A549 (cell line): ENCODE results near the gene CHCHD6. TPM values are rescaled to one million over a fixed set of nuclear protein-coding genes. Genes with fewer than 3 reads are reported as not detected.

Experiments
- ATAC-seq, 2 experiments: fragments of 200-7000 bp in 1 of 2; fragments of >200 bp in 1 of 2; cut with Nextera tagmentation in 1 of 2; cut with Tn5 transposase in 1 of 2; 3 replicates each; pipeline versions ENCODE4 v1.8.0 to v1.9.1; 2018 to 2020; ENCODE audit warnings: mild to moderate bottlenecking in 1 of 2, moderate library complexity in 1 of 2
- CTCF ChIA-PET: fragments of 300-600 bp; sonication (Branson Sonifier 250); formaldehyde crosslinking; extraction: SDS; loops from one replicate; lab custom pipeline; 2021; ENCODE audit warnings: antibody characterized with exemption, inconsistent platforms; lab: Yijun Ruan, JAX
- POLR2A ChIA-PET: fragments of 350-600 bp; formaldehyde crosslinking; extraction: SDS; loops from one replicate; lab custom pipeline; 2021; ENCODE audit warnings: antibody characterized with exemption, inconsistent platforms; lab: Yijun Ruan, JAX
- DNase-seq, 2 experiments: peaks; one replicate each; pipeline versions ENCODE4 v3.0.0 to v3.0.0-alpha.2; 2011 to 2016; ENCODE audit warnings: low read depth in 1 of 2, low spot score in 1 of 2
- FAIRE-seq: peaks from 2 replicates; lab custom pipeline; 2011; peaks lifted over from hg19 to GRCh38; lab: Jason Lieb, UNC
- H3K27ac ChIP-seq, 2 experiments: fragments of >200 bp; sonication (Bioruptor Twin); formaldehyde crosslinking; 3 replicates each; pipeline ENCODE4 v1.5.1; 2016 to 2017
- H3K4me1 ChIP-seq: fragments of >200 bp; sonication (Bioruptor Twin); formaldehyde crosslinking; 3 replicates; pipeline ENCODE4 v1.6.1; 2016
- H3K4me2 ChIP-seq: fragments of >200 bp; sonication (Bioruptor Twin); formaldehyde crosslinking; 3 replicates; pipeline ENCODE4 v1.6.1; 2016
- H3K4me3 ChIP-seq: fragments of >200 bp; sonication (Bioruptor Twin); formaldehyde crosslinking; 3 replicates; pipeline ENCODE4 v1.5.1; 2016
- H3K9me3 ChIP-seq: fragments of >200 bp; sonication (Bioruptor Twin); formaldehyde crosslinking; 3 replicates; pipeline ENCODE4 v1.6.1; 2016
- ATOH8 ChIP-seq: fragments of 250-450 bp; sonication (Bioruptor Pico); IDR thresholded peaks from 2 replicates; pipeline ENCODE4 v1.5.0; 2020; ENCODE audit warnings: low read depth, mild to moderate bottlenecking, moderate library complexity
- CBX8 ChIP-seq: fragments of 200-600 bp; sonication (generic); IDR thresholded peaks from 2 replicates; pipeline ENCODE4 v1.6.1; 2016
- CHD2 ChIP-seq: fragments of 150-350 bp; IDR thresholded peaks from 2 replicates; pipeline ENCODE4 v1.6.1; 2014; ENCODE audit warnings: low read length; ENCODE audit not compliant: partially characterized antibody
- E2F6 ChIP-seq: IDR thresholded peaks from 2 replicates; pipeline ENCODE4 v1.6.1; 2012; ENCODE audit warnings: low read depth, borderline replicate concordance
- EP300 ChIP-seq, 2 experiments: fragments of >200 bp; sonication (Bioruptor Twin); formaldehyde crosslinking; IDR thresholded peaks; 2 replicates in 1 of 2; 3 replicates in 1 of 2; pipeline ENCODE4 v1.6.1; 2016 to 2017
- FOSB ChIP-seq: fragments of 250-450 bp; sonication (Bioruptor Pico); IDR thresholded peaks from 2 replicates; pipeline ENCODE4 v1.5.0; 2020; ENCODE audit warnings: mild to moderate bottlenecking, moderate library complexity
- FOXS1 ChIP-seq: fragments of 250-450 bp; sonication (Bioruptor Pico); IDR thresholded peaks from 2 replicates; pipeline ENCODE4 v1.5.0; 2020; ENCODE audit warnings: mild to moderate bottlenecking, moderate library complexity
- HOXA7 ChIP-seq: fragments of 250-450 bp; sonication (Bioruptor Pico); IDR thresholded peaks from 2 replicates; pipeline ENCODE4 v1.5.0; 2020; ENCODE audit warnings: mild to moderate bottlenecking, moderate library complexity
- HOXB13 ChIP-seq: fragments of 250-450 bp; sonication (Bioruptor Pico); IDR thresholded peaks from 2 replicates; pipeline ENCODE4 v1.5.0; 2020; ENCODE audit warnings: low read depth, mild to moderate bottlenecking, moderate library complexity
- JUN ChIP-seq, 2 experiments: fragments of >200 bp; sonication (Bioruptor Twin); formaldehyde crosslinking; IDR thresholded peaks; 2 replicates in 1 of 2; 3 replicates in 1 of 2; pipeline ENCODE4 v1.6.1; 2016 to 2017
- MAFK ChIP-seq: fragments of 450-650 bp; IDR thresholded peaks from 2 replicates; pipeline ENCODE4 v1.6.1; 2014; ENCODE audit not compliant: partially characterized antibody
- MYC ChIP-seq: IDR thresholded peaks from 2 replicates; pipeline ENCODE4 v1.6.1; 2012; ENCODE audit warnings: mild to moderate bottlenecking, inconsistent platforms, low read length, improper control_type of control experiment, borderline replicate concordance
- NPAS2 ChIP-seq: fragments of 250-450 bp; sonication (Bioruptor Pico); IDR thresholded peaks from 2 replicates; pipeline ENCODE4 v1.8.0; 2022; ENCODE audit warnings: mild to moderate bottlenecking, moderate library complexity, borderline replicate concordance
- PHF8 ChIP-seq: fragments of 200-600 bp; sonication (generic); IDR thresholded peaks from 2 replicates; pipeline ENCODE4 v1.6.1; 2016; ENCODE audit warnings: low read depth, mild to moderate bottlenecking, antibody characterized with exemption, moderate library complexity, borderline replicate concordance
- RARB ChIP-seq: fragments of 250-450 bp; sonication (Bioruptor Pico); IDR thresholded peaks from 2 replicates; pipeline ENCODE4 v1.8.0; 2021; ENCODE audit warnings: mild to moderate bottlenecking, moderate library complexity
- RCOR1 ChIP-seq: fragments of 150-350 bp; IDR thresholded peaks from 2 replicates; pipeline ENCODE4 v1.6.1; 2014; ENCODE audit warnings: antibody characterized with exemption, low read length, low read depth
- SMC3 ChIP-seq: fragments of >200 bp; sonication (Bioruptor Twin); formaldehyde crosslinking; IDR thresholded peaks from 3 replicates; pipeline ENCODE4 v1.6.1; 2018; ENCODE audit warnings: inconsistent platforms
- ZC3H11A ChIP-seq: fragments of 450-650 bp; IDR thresholded peaks from 2 replicates; pipeline ENCODE4 v1.6.1; 2014; ENCODE audit warnings: antibody characterized with exemption, mild to moderate bottlenecking
- ZNF302 ChIP-seq: fragments of 250-450 bp; sonication (Bioruptor Pico); IDR thresholded peaks from 2 replicates; pipeline ENCODE4 v1.9.0; 2021; ENCODE audit warnings: inconsistent platforms, mild to moderate bottlenecking, moderate library complexity
- ZSCAN20 ChIP-seq: fragments of 250-450 bp; sonication (Bioruptor Pico); IDR thresholded peaks from 2 replicates; pipeline ENCODE4 v1.8.0; 2022; ENCODE audit warnings: mild to moderate bottlenecking, moderate library complexity
- WGBS: methylation state at CpG from one replicate; pipeline ENCODE4 v1.1.6; 2017; ENCODE audit errors: missing lambda C conversion rate; 5-methylcytosine and 5-hydroxymethylcytosine counted together
- polyA plus RNA-seq, 4 experiments: library from polyadenylated mRNA; depleted of rRNA in 3 of 4; stranded (reverse); fragments of >200 nt; fragmentation: RNase III in 1 of 4; extraction: RNeasy Plus Mini Kit Qiagen cat#74134 plus additional on column Dnase treatment in 1 of 4; gene quantifications; 2 replicates in 3 of 4; 3 replicates in 1 of 4; pipeline ENCODE4 v1.2.3, GENCODE V29; 2011 to 2017

Gene CHCHD6
- polyA plus RNA-seq, 2 of the 4 experiments (the other 2 are of a cell fraction), result 15.0 to 18.1 TPM

DNA sequence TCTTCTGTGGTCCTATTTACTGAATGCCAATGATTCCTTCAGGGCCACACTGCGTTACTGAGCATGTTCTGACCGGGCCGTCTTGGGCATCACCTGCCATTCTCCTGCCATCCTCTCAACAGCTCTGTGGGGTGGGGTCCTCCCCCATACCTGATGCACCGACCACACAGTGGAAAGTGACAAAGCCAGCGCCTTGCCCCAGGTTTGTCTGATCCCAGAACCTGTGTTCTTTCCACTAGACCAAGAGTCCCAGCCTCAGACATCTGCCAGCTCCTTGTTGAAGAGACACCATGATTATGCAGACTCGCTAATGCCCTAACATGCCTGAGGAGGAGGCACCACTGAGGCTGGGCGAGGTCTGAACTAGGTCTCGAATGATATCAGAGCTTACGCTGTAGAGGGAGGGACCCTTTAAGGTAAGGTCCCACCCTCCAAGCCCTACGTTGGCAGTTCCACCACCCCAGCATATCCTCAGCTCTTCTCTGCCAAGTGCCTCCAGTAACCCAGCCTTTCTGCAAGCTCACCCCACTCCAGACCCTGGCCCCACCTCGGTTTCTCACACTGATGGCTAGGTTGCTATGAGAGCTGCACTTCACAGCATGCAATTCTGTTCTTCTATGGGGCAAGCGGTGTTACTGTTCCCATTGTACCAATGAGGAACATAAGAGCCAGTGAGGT, 249.1 kb downstream of the CHCHD6 start:
- DNase-seq (no peak), ATAC-seq (no peak), FAIRE-seq (no peak)
- H3K27ac ChIP-seq, result no peak overlapping the region
- no peak for TF ChIP-seq ZC3H11A
- TF ChIP-seq RCOR1, result no peak
- no peak for TF ChIP-seq CBX8
- no peak for TF ChIP-seq MAFK
- ChIA-PET POLR2A (no interaction called here), CTCF (interaction anchor here (0.6 to 2.6 kb wide), 4 partner anchors 24 to 642 kb away, joined by 3 to 10 read pairs (median 4); no protein-coding TSS in a partner anchor)
- 91% methylated on average over 10 of the region's 12 CpGs for WGBS
- no peaks in the 10 kb centered on the region for H3K9me3 ChIP-seq
- no peak overlapping the region for H3K4me3 ChIP-seq
- no peaks in the 10 kb centered on the region for H3K4me1 ChIP-seq
- H3K4me2 ChIP-seq, result no peak overlapping the region

GRCh38 chr3:126954141-126954842, 250.3 kb downstream of the CHCHD6 start:
- FAIRE-seq (no peak), DNase-seq (no peak), ATAC-seq (no peak)
- Histone ChIP-seq H3K27ac (no peak overlapping the region), H3K9me3 (no peaks in the 10 kb centered on the region), H3K4me3 (no peak overlapping the region), H3K4me1 (no peaks in the 10 kb centered on the region), H3K4me2 (no peak overlapping the region)
- TF ChIP-seq ZSCAN20 (CRISPR knock-in tag) (no peak), RCOR1 (no peak)
- CTCF ChIA-PET, result interaction anchor here (0.6 to 2.6 kb wide), 4 partner anchors 11 to 202 kb away, joined by 3 to 10 read pairs (median 3); no protein-coding TSS in a partner anchor
- POLR2A ChIA-PET, result no interaction called here
- WGBS, result 97% methylated on average over 7 of the region's 10 CpGs

DNA sequence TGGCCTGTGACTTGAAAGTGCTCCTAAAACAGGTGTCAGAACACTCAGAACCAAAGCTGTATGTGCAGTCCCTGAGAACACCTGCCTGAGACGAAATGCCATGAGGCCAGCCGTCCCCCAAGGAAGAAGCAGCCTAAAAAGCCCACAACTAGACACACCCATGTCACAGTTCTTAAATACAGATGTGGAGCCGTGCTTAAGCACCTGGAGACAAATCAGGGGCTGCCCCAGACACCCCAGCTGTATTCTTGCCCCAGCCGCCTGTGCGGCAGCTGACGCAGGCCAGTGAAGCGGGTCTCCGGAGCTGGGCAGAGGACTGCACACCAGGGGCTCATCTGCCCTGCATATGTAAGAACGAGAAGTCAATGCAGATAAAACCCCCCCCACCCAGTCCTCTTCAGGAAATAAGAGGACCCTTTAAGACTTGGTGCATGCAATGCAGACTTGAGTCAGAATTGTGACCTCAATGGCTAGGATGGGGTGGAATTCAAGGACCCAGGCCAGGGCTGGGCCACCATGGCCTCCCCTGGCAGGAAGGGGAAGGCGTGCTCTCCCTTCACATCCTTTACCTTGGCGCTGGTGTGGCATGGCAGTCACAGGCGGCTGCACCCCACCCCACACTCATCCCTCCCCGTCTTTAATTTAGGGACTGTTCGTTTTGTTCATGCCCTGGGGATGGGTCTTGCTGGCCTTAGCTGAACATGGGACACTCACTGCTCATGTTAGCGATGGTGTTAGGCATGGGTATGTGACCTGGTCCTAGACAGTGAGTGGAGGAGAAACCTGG, 251.2 kb downstream of the CHCHD6 start:
- FAIRE-seq (no peak), ATAC-seq (no peak), DNase-seq (no peak)
- TF ChIP-seq HOXB13 (CRISPR knock-in tag), result no peak
- no peak for TF ChIP-seq SMC3
- TF ChIP-seq RARB (CRISPR knock-in tag), result no peak
- TF ChIP-seq E2F6, result no peak
- no peak for TF ChIP-seq JUN (IDR thresholded peaks at IDR 0.05)
- TF ChIP-seq FOXS1 (CRISPR knock-in tag), result no peak
- no peak for TF ChIP-seq HOXA7 (CRISPR knock-in tag)
- no peak for TF ChIP-seq NPAS2 (CRISPR knock-in tag)
- no peak for TF ChIP-seq PHF8
- TF ChIP-seq FOSB, result no peak
- no peak for TF ChIP-seq ZNF302 (CRISPR knock-in tag)
- no peak for TF ChIP-seq ATOH8
- no peak for TF ChIP-seq EP300 (IDR thresholded peaks at IDR 0.05)
- TF ChIP-seq CHD2, result no peak
- TF ChIP-seq RCOR1, result no peak
- no peak for TF ChIP-seq MYC
- Histone ChIP-seq H3K27ac (no peak overlapping the region), H3K4me3 (no peak overlapping the region), H3K4me2 (no peak overlapping the region), H3K4me1 (peaks cover 8% of the 10 kb centered on the region), H3K9me3 (no peaks in the 10 kb centered on the region)
- ChIA-PET CTCF (interaction anchor here (0.6 to 1.3 kb wide), 4 partner anchors 10 to 203 kb away, joined by 3 to 4 read pairs (median 4); partner anchors contain the start of gene PLXNA1), POLR2A (no interaction called here)
- 89% methylated on average over 14 of the region's 15 CpGs for WGBS
